A673 (cell line): ENCODE measurements around the gene FXR2.

Source experiments
- CTCF ChIP-seq: fragments of 300-800, 200-600 bp; sonication (generic); conservative IDR thresholded peaks from 2 replicates; pipeline ENCODE4 v1.5.1; 2017; ENCODE audit warnings: low read depth, mild to moderate bottlenecking, antibody characterized with exemption, low read length, moderate library complexity, mixed read lengths
- EZH2 ChIP-seq: fragments of 200-600 bp; sonication (generic); IDR thresholded peaks from 2 replicates; pipeline ENCODE4 v1.6.1; 2017; ENCODE audit warnings: borderline replicate concordance, low read depth, mild to moderate bottlenecking, mixed read lengths, antibody characterized with exemption, low read length; ENCODE audit not compliant: poor library complexity, severe bottlenecking

DNA sequence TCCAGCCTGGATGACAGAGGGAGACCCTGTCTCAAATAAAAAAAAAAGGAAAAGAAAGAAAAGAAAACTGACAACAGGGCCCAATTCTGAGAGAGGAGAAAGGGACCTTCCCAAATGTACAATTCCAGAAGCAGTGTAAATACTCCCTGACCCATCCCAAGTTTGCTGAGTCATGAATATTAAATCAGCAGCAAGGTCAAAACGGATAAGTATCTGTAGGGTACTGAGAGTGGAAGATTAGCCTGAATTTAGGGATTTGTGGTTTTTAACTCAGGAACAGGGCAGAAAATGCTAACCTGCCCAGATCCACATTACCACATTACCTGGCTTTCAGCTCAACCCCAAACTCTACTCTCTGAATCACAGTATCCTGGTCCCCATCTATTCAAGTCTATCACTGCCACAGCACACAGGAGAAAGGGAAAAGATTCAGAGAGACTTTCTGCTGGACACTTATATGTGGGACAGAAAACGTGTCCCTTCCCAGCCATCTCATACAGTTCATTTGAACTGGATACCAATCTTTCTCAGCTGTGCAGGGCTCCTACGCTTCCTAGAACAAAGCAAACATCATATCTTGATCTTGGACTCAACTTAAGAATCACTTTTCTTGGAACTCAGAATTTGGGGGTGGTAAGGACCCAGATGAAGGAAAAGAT is 2.9 kb downstream of the FXR2 start:
- TF ChIP-seq CTCF (no peak), EZH2 (no peak)
